SKM-1 (cell line): ENCODE measurements around the gene MRPL3.

Source experiments
- DNase-seq: peaks from one replicate; lab custom pipeline; 2025; ENCODE audit not compliant: unreplicated experiment; lab: John Stamatoyannopoulos, UW

Gene MRPL3

DNA sequence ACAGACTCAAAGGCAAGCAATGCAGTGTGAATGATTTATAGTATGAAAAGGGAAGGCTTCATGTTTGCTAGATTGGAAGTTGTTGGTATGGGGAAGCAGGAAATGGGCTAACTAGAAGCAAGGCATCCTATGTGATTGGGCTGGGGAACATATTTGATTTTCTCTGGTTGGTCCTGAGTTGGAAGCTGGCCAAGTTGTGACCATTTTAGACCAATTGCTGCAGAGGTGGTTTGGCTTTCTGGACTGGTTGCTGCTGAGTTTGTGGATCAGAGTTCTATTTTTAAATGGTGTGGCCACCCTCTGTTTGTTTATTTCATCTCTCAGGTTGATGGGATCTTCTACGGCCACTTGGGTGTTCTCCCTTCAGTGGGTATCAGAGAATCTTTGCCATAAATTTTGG lies 81.5 kb downstream of the MRPL3 start:
- DNase-seq: no peak

DNA sequence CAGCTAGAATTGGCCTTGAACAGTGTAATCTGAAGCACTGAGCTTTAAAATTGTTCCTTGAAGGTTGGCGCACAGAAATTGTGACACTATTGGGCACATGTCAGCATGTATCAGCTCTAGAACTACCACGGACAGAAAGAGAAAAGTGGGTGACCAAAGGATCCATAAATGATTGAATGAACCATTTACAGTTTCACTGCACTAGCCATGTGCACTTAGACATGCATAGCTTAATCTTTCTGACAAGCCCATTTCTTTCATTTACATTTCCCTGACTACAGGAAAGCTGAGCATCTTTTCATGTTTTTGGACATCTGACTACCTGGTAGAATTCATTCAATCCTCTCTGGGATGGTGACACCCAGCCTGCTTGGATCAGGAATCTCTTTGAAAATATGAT lies 85.0 kb downstream of the MRPL3 start:
- DNase-seq: no peak
